IPS-18a (cell line): ENCODE measurements around the gene PLXNC1.

Source experiments
- H3K27ac ChIP-seq: one replicate; pipeline ENCODE4 v1.5.1; 2013; ENCODE audit warnings: low read length
- H3K27me3 ChIP-seq: one replicate; pipeline ENCODE4 v1.6.1; 2013; ENCODE audit warnings: mild to moderate bottlenecking, low read length; ENCODE audit not compliant: control insufficient read depth, insufficient read depth
- H3K36me3 ChIP-seq: one replicate; pipeline ENCODE4 v1.6.1; 2013; ENCODE audit warnings: low read depth, low read length; ENCODE audit not compliant: control insufficient read depth
- H3K4me1 ChIP-seq: one replicate; pipeline ENCODE4 v1.6.1; 2013; ENCODE audit warnings: low read depth, low read length; ENCODE audit not compliant: control insufficient read depth
- H3K4me3 ChIP-seq: one replicate; pipeline ENCODE4 v1.5.1; 2013; ENCODE audit warnings: low read length
- H3K9ac ChIP-seq: one replicate; pipeline ENCODE4 v1.6.1; 2013; ENCODE audit warnings: mild to moderate bottlenecking, low read length, moderate library complexity
- H3K9me3 ChIP-seq: one replicate; pipeline ENCODE4 v1.6.1; 2013; ENCODE audit warnings: low read depth, low read length; ENCODE audit not compliant: control insufficient read depth

PLXNC1 gene

GRCh38 chr12:94231709-94232108 lies 83.3 kb downstream of the PLXNC1 start:
- Histone ChIP-seq H3K27me3 (no peaks in the 10 kb centered on the region), H3K36me3 (no peaks in the 10 kb centered on the region), H3K4me1 (no peaks in the 10 kb centered on the region), H3K27ac (no peak overlapping the region), H3K9ac (no peak overlapping the region), H3K9me3 (no peaks in the 10 kb centered on the region), H3K4me3 (no peak overlapping the region)

- H3K27ac ChIP-seq: no peak overlapping the region
- H3K27me3 ChIP-seq: no peaks in the 10 kb centered on the region
- H3K9ac ChIP-seq: no peak overlapping the region
- H3K9me3 ChIP-seq: no peaks in the 10 kb centered on the region
- H3K4me3 ChIP-seq: no peak overlapping the region
- H3K4me1 ChIP-seq: no peaks in the 10 kb centered on the region
- H3K36me3 ChIP-seq: no peaks in the 10 kb centered on the region
Measured at GRCh38 chr12:94235848-94236247, 87.5 kb downstream of the PLXNC1 start.

- H3K36me3 ChIP-seq: no peaks in the 10 kb centered on the region
- H3K4me1 ChIP-seq: no peaks in the 10 kb centered on the region
- no peaks in the 10 kb centered on the region for H3K27me3 ChIP-seq
- H3K27ac ChIP-seq: no peak overlapping the region
- no peak overlapping the region for H3K4me3 ChIP-seq
- H3K9me3 ChIP-seq: no peaks in the 10 kb centered on the region
- no peak overlapping the region for H3K9ac ChIP-seq
Measured at GRCh38 chr12:94239332-94239993, 91.1 kb downstream of the PLXNC1 start.

GRCh38 chr12:94240171-94240570 lies 91.8 kb downstream of the PLXNC1 start:
- H3K27ac ChIP-seq: no peak overlapping the region
- H3K27me3 ChIP-seq: no peaks in the 10 kb centered on the region
- no peaks in the 10 kb centered on the region for H3K4me1 ChIP-seq
- H3K9ac ChIP-seq: no peak overlapping the region
- no peaks in the 10 kb centered on the region for H3K36me3 ChIP-seq
- no peaks in the 10 kb centered on the region for H3K9me3 ChIP-seq
- H3K4me3 ChIP-seq: no peak overlapping the region

GRCh38 chr12:94242901-94243300 lies 94.5 kb downstream of the PLXNC1 start:
- Histone ChIP-seq H3K27me3 (no peaks in the 10 kb centered on the region), H3K27ac (no peak overlapping the region), H3K9me3 (no peaks in the 10 kb centered on the region), H3K36me3 (no peaks in the 10 kb centered on the region), H3K4me3 (no peak overlapping the region), H3K4me1 (peaks cover 11% of the 10 kb centered on the region), H3K9ac (no peak overlapping the region)

GRCh38 chr12:94244165-94245133 lies 96.1 kb downstream of the PLXNC1 start:
- Histone ChIP-seq H3K9me3 (no peaks in the 10 kb centered on the region), H3K36me3 (no peaks in the 10 kb centered on the region), H3K4me1 (peaks cover 11% of the 10 kb centered on the region), H3K27ac (no peak overlapping the region), H3K4me3 (no peak overlapping the region), H3K9ac (no peak overlapping the region), H3K27me3 (no peaks in the 10 kb centered on the region)

- H3K27me3 ChIP-seq: no peaks in the 10 kb centered on the region
- no peak overlapping the region for H3K4me3 ChIP-seq
- peaks cover 11% of the 10 kb centered on the region for H3K4me1 ChIP-seq
- no peak overlapping the region for H3K9ac ChIP-seq
- H3K36me3 ChIP-seq: no peaks in the 10 kb centered on the region
- no peak overlapping the region for H3K27ac ChIP-seq
- H3K9me3 ChIP-seq: no peaks in the 10 kb centered on the region
Measured at GRCh38 chr12:94245631-94246383, 97.4 kb downstream of the PLXNC1 start.

- Histone ChIP-seq H3K36me3 (no peaks in the 10 kb centered on the region), H3K9ac (no peak overlapping the region), H3K27me3 (no peaks in the 10 kb centered on the region), H3K27ac (no peak overlapping the region), H3K4me1 (peaks cover 11% of the 10 kb centered on the region), H3K4me3 (no peak overlapping the region), H3K9me3 (no peaks in the 10 kb centered on the region)
Measured at GRCh38 chr12:94247246-94247645, 98.9 kb downstream of the PLXNC1 start.

- H3K4me1 ChIP-seq: peaks cover 11% of the 10 kb centered on the region
- H3K27ac ChIP-seq: no peak overlapping the region
- H3K9me3 ChIP-seq: no peaks in the 10 kb centered on the region
- H3K9ac ChIP-seq: no peak overlapping the region
- no peaks in the 10 kb centered on the region for H3K27me3 ChIP-seq
- no peak overlapping the region for H3K4me3 ChIP-seq
- no peaks in the 10 kb centered on the region for H3K36me3 ChIP-seq
Measured at GRCh38 chr12:94248582-94248981, 100.2 kb downstream of the PLXNC1 start.

GRCh38 chr12:94250130-94250529 lies 101.8 kb downstream of the PLXNC1 start:
- H3K36me3 ChIP-seq: no peaks in the 10 kb centered on the region
- H3K27me3 ChIP-seq: no peaks in the 10 kb centered on the region
- no peak overlapping the region for H3K4me3 ChIP-seq

GRCh38 chr12:94254270-94254669 lies 105.9 kb downstream of the PLXNC1 start:
- Histone ChIP-seq H3K4me1 (peaks cover 4% of the 10 kb centered on the region), H3K27me3 (no peaks in the 10 kb centered on the region), H3K27ac (no peak overlapping the region), H3K4me3 (no peak overlapping the region), H3K9me3 (no peaks in the 10 kb centered on the region), H3K36me3 (no peaks in the 10 kb centered on the region), H3K9ac (no peak overlapping the region)

More at GRCh38 chr12:94250130-94250529, 101.8 kb downstream of the PLXNC1 start:
- Histone ChIP-seq H3K9ac (no peak overlapping the region), H3K9me3 (no peaks in the 10 kb centered on the region), H3K27ac (no peak overlapping the region), H3K4me1 (peaks cover 15% of the 10 kb centered on the region)
